Activated CD4-positive, alpha-beta T cell treated with anti-CD3 and anti-CD28 coated beads, Interleukin-2, amount 50 U/mL, for 4 hours (primary cell): ENCODE data around the gene MTPN.

Experiments used
- DNase-seq, 2 experiments: peaks; one replicate each; pipeline ENCODE4 v3.0.0-alpha.2; 2020

MTPN gene

GRCh38 chr7:135981958-135982646 lies 4.9 kb upstream of the MTPN start:
- DNase-seq, result no peak

GRCh38 chr7:135980665-135981180 lies 3.6 kb upstream of the MTPN start:
- peak; percentile 21 to 26 for DNase-seq

GRCh38 chr7:135980012-135980551 lies 2.9 kb upstream of the MTPN start:
- DNase-seq, result no peak

GRCh38 chr7:135979471-135980011 lies 2.4 kb upstream of the MTPN start:
- DNase-seq, result no peak

GRCh38 chr7:135978624-135979023 lies 1.5 kb upstream of the MTPN start:
- no peak for DNase-seq

GRCh38 chr7:135977742-135978066 lies 545 bp upstream of the MTPN start:
- no peak for DNase-seq

- peak; percentile 9 to 28 for DNase-seq
These were observed 700 bp downstream of the MTPN start for GRCh38 chr7:135976312-135977006.

- DNase-seq, result no peak
These were observed 2.0 kb downstream of the MTPN start for GRCh38 chr7:135975166-135975565.

- no peak for DNase-seq
These were observed 2.5 kb downstream of the MTPN start for GRCh38 chr7:135974667-135975066.

GRCh38 chr7:135971366-135971725 lies 5.8 kb downstream of the MTPN start:
- DNase-seq, result no peak

GRCh38 chr7:135970682-135971365 lies 6.3 kb downstream of the MTPN start:
- no peak for DNase-seq

GRCh38 chr7:135970045-135970444 lies 7.1 kb downstream of the MTPN start:
- no peak for DNase-seq

GRCh38 chr7:135966341-135967043 lies 10.7 kb downstream of the MTPN start:
- no peak for DNase-seq

- DNase-seq, result no peak
These were observed 11.6 kb downstream of the MTPN start for GRCh38 chr7:135965602-135966001.

GRCh38 chr7:135964791-135965190 lies 12.4 kb downstream of the MTPN start:
- DNase-seq, result no peak

GRCh38 chr7:135964274-135964673 lies 12.9 kb downstream of the MTPN start:
- DNase-seq, result no peak

- no peak for DNase-seq
These were observed 14.4 kb downstream of the MTPN start for GRCh38 chr7:135962802-135963201.

GRCh38 chr7:135960709-135961451 lies 16.3 kb downstream of the MTPN start:
- no peak for DNase-seq

GRCh38 chr7:135959646-135960363 lies 17.4 kb downstream of the MTPN start:
- DNase-seq, result no peak

- no peak for DNase-seq
These were observed 19.0 kb downstream of the MTPN start for GRCh38 chr7:135958173-135958572.

- no peak for DNase-seq
These were observed 19.5 kb downstream of the MTPN start for GRCh38 chr7:135957627-135958026.
